HPDE6-E6E7 (cell line): Measurements from ENCODE around the gene CALHM6.
A peak's percentile ranks its signal among the peaks of the same experiment; 100 is the strongest.

Source experiments
- DNase-seq: peaks from one replicate; pipeline ENCODE4 v3.0.0; 2011; ENCODE audit warnings: missing footprints; ENCODE audit errors: extremely low spot score

Gene CALHM6

GRCh38 chr6:116461331-116461931, at the start of gene CALHM6:
Gene CALHM6 (plus strand): TSS chr6:116461375. CDS start chr6:116461930, 555 bp downstream.
- no peak for DNase-seq

GRCh38 chr6:116412270-116412669, 48.9 kb upstream of the CALHM6 start:
- no peak for DNase-seq

- no peak for DNase-seq
Observed at GRCh38 chr6:116413357-116413756, 47.8 kb upstream of the CALHM6 start.

DNA sequence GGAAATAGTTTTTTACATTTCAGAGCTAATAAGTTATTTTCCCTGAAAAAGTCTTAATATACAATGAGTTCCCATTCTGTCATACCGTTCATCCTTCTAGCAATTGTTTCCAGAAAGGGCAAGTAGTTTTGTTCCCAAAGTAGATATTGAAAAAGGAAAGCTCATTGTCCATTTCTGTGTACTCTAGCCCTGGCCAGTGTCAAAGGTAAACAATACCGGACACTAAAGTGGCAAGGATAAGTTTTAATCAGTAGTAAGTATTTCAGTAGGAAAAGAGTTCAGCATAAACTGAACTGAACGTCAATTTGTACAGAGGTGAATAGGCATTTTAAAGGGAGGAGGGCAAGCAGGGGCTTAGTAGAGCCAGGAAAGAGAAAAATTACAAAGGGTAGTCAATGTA, 43.5 kb upstream of the CALHM6 start:
- DNase-seq = no peak

DNA sequence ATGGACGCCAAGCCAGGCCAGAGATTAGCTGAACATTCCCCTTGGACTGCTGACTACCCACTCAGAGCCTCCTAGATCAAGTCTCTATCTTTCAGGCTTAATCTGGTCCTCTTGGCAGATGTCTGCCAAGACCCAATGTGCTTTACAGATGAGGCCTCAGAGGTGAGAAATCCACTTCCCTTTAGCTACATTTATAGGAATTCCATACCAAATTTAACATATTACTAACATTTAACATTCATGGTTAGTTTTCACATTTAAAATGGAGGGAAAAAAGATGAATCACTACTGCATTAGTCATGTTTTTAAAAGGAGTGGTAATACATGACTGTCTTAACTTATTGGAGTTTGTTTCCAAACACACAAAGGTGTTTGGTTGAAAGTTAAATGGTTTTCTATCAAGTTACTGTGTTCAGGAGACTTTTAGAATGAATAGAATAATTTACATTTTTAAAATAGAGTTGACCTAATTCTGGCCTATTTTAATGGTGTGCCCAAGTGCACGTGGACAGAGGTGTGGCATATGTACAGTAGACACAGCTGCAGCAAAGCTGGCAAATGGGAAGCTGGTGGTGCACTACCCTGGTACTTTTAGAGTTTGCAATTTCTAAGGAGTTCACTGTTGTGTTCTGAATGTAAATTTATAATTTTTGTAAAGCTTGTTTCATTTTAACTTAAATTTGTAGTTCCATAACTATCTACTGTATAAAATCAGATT, 41.9 kb upstream of the CALHM6 start:
- peak; percentile 10 for DNase-seq

DNA sequence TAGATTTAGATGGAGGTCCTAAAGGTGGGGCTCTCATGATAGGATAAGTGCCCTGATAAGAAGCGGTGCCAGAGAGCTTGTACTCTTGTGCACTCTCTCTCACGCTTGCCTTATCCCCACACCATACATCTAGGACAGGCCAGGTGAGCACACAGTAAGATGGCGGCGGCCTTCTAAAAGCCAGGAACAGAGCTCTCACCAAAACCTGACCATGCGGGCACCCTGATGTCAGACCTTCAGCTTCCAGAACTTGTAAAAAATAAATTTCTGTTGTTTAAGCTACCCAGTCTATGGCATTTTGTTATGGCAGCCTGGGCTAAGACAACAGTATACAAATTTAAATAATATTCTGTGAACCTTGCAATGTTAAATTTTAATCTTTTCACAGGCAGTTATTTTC, 40.8 kb upstream of the CALHM6 start:
- no peak for DNase-seq

DNA sequence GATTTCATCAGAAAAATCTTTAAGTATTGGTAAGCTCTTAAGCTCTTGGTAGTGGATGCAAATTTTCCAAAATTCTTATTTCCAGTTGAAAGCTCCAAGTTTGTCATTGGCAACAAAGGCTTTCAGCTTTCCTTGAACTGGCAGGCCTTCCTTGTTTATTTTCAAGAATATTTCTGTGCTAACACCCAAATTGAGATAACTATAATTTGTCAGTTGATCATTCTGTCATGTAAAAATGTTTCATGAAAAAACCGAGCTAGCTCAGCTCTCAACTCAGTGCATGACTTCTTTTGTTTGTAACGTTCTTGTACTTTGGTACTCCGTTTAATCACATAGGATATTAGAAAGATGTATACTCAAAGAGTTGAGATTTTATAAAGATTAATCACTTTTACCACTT, 38.9 kb upstream of the CALHM6 start:
- DNase-seq = no peak

- no peak for DNase-seq
Observed at GRCh38 chr6:116424001-116424400, 37.2 kb upstream of the CALHM6 start.

- DNase-seq = peak; percentile 2
Observed at GRCh38 chr6:116426551-116426950, 34.6 kb upstream of the CALHM6 start.

DNA sequence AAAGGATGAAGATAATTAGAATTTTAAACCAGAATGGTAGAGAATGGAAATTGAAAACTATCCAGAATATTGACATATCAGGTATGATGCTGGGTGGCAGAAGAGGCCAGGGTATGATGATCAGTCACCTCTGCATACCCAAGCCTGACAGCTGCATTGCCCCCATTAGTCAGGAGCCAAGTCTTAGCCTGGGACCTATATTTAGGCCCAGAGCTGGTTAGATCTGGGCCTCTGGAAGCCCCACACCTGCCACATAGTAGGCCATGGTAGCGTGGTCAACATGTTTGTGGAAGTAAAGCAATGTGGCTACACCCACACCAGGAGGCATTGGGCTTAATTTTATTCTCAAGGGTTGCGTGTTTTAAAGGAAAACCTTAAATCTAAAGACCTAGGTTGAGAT, 32.1 kb upstream of the CALHM6 start:
- no peak for DNase-seq

DNA sequence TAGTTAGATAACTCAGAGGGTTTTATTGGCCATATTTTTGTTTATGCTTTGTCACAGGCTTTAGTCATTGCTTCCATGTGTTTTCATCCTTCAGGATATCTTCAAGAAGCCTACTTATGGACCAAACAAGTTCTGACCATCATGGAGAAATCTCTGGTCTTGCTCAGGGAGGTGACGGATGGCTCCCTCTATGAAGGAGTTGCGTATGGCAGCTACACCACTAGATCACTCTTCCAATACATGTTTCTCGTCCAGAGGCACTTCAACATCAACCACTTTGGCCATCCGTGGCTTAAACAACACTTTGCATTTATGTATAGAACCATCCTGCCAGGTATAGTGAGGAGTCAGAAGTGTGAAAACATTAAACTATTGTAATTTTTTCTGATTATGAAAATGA, 30.3 kb upstream of the CALHM6 start:
- no peak for DNase-seq

DNA sequence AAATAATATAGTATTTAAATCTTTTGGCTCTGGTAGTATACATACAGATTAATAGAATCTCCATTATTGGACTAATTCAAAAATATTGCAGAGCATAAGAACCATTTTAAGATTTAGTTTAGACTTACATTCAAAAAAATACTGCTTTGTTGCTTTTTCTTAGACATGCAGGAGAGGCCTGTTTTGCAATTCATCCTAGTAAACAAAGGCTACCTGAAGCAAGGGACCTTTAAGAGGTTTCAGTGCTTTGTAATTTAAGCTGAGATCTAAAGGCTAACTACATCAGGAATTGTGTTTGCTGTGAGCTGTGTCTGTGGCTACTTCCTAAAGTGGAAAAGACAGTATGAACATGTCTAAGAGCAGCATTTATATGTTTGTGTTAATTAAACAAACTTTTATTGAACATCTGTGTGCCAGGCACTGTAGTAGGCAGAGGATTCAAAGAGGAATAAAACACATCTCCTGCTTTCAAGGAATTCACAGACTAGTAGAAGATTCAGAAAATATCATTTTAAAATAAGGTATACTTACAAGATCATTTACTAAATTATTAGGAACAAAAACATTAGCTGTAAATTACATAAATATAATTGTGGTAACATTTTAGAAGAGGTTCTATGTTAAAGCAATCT, 29.1 kb upstream of the CALHM6 start:
- no peak for DNase-seq

GRCh38 chr6:116433206-116433712, 27.9 kb upstream of the CALHM6 start:
- DNase-seq = no peak

GRCh38 chr6:116434056-116434725, 27.0 kb upstream of the CALHM6 start:
- DNase-seq = no peak

DNA sequence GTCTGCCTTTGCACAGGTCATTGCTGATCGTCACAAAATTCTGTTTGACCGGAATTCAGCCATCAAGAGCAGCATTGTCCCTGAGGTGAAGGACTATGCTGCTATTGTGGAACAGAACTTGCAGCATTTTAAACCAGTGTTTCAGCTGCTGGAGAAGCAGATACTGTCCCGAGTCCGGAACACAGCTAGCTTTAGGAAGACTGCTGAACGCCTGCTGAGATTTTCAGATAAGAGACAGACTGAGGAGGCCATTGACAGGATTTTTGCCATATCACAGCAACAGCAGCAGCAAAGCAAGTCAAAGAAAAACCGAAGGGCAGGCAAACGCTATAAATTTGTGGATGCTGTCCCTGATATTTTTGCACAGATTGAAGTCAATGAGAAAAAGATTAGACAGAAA, 24.6 kb upstream of the CALHM6 start:
- no peak for DNase-seq

DNA sequence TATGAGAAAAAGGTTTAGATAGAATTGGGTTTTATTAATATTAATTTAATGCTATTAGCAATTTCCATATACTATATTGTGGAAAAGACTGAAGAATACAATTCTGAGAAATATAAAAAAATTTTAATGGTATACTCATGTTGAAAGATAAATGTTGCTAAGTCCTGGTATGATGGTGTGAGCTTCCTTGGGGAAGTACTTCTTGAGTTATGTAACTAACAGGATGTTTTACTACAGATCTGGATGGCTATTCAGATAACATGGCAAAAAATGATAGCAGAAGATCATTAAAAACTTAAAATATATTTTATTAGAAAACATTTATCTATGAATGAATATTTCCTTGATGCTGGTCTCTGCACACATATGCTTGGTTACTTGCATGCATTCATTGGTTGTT, 23.5 kb upstream of the CALHM6 start:
- no peak for DNase-seq

- no peak for DNase-seq
Observed at GRCh38 chr6:116438590-116439448, 22.4 kb upstream of the CALHM6 start.

GRCh38 chr6:116439522-116440051, 21.6 kb upstream of the CALHM6 start:
- no peak for DNase-seq

DNA sequence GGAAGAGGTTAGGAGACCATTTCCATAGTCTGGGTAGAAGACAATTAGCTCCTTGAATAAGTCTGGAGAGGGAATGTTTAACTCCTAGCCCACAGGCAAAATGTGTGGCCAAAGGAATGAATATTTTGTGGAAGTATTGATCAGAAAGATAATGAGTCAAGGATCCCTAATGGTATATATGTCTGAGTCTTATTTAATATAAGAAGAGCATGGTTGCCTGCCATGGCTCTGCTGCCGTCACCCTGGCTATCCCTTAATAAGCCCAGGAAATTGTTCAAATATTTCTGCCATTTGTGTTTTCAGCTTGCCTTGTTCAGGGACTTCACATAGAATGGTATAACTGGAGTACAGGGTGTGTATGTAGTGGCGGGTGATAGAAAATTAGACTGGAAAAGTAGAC, 18.1 kb upstream of the CALHM6 start:
- no peak for DNase-seq

GRCh38 chr6:116444092-116444491, 17.1 kb upstream of the CALHM6 start:
- DNase-seq = peak; percentile 49

DNA sequence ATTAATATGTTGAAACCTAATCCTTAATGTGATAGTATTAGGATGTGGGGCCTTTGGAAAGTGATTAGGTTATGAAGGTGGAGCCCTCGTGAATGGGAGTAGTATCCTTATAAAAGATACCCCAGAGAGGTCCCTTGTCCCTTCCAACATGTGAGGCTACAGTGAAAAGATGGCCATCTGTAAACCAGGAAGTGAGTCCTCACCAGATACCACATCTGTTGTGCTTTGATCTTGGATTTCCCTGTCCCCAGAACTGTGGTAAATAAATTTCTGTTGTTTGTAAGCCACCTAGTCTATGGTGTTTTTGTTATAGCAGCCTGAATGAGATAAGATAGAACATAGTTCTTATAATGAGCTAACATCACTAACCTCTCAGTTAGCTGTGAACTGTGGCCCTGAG, 16.6 kb upstream of the CALHM6 start:
- no peak for DNase-seq
